HG02884 (cell line): ENCODE measurements around the gene XPO6.

Experiments
- ATAC-seq: cut with Tn5 transposase; IDR thresholded peaks from one replicate; pipeline ENCODE4 v1.9.1; 2021; ENCODE audit warnings: mild to moderate bottlenecking, moderate library complexity; ENCODE audit not compliant: unreplicated experiment

The XPO6 gene

GRCh38 chr16:28096983-28097899 lies 114.5 kb downstream of the XPO6 start:
- no peak for ATAC-seq

GRCh38 chr16:28093385-28093725 lies 118.4 kb downstream of the XPO6 start:
- ATAC-seq, result no peak

GRCh38 chr16:28092721-28093384 lies 118.9 kb downstream of the XPO6 start:
- no peak for ATAC-seq

- no peak for ATAC-seq
Observed at GRCh38 chr16:28091656-28092055, 120.1 kb downstream of the XPO6 start.

- no peak for ATAC-seq
Observed at GRCh38 chr16:28090646-28091377, 121.0 kb downstream of the XPO6 start.

GRCh38 chr16:28089992-28090365 lies 121.8 kb downstream of the XPO6 start:
- no peak for ATAC-seq

- no peak for ATAC-seq
Observed at GRCh38 chr16:28089205-28089991, 122.4 kb downstream of the XPO6 start.

GRCh38 chr16:28087675-28088300 lies 124.0 kb downstream of the XPO6 start:
- ATAC-seq, result no peak

- no peak for ATAC-seq
Observed at GRCh38 chr16:28087140-28087660, 124.6 kb downstream of the XPO6 start.

GRCh38 chr16:28086186-28087139 lies 125.3 kb downstream of the XPO6 start:
- ATAC-seq, result no peak

GRCh38 chr16:28085389-28086171 lies 126.2 kb downstream of the XPO6 start:
- ATAC-seq, result no peak

- ATAC-seq, result no peak
Observed at GRCh38 chr16:28084209-28084608, 127.6 kb downstream of the XPO6 start.

- no peak for ATAC-seq
Observed at GRCh38 chr16:28082624-28083023, 129.1 kb downstream of the XPO6 start.

- no peak for ATAC-seq
Observed at GRCh38 chr16:28081391-28081968, 130.3 kb downstream of the XPO6 start.

- no peak for ATAC-seq
Observed at GRCh38 chr16:28078261-28078660, 133.5 kb downstream of the XPO6 start.

- no peak for ATAC-seq
Observed at GRCh38 chr16:28073836-28074235, 137.9 kb downstream of the XPO6 start.

- no peak for ATAC-seq
Observed at GRCh38 chr16:28072087-28072486, 139.7 kb downstream of the XPO6 start.
